T-cell (primary cell): ENCODE measurements around the gene COL5A2. TPM values are rescaled to one million over a fixed set of nuclear protein-coding genes. Genes with fewer than 3 reads are reported as not detected.

Experiments
- ATAC-seq, 4 experiments: fragments of 200-7000 bp in 3 of 4; fragments of 150-1000 bp in 1 of 4; cut with Tn5 transposase; replicated peaks in 1 of 4; 1 replicate in 3 of 4; 2 replicates in 1 of 4; pipeline ENCODE4 v1.10.0; 2021; ENCODE audit warnings: moderate library complexity in 3 of 4, mild to moderate bottlenecking in 2 of 4, moderate number of reproducible peaks in 1 of 4
- CTCF ChIA-PET, 2 donors: fragments of 300-600 bp; sonication (Branson Sonifier 250); formaldehyde crosslinking; loops; one replicate each; lab custom pipeline; 2022; ENCODE audit warnings: antibody characterized with exemption in 2 of 2; lab: Charles Lee
- POLR2A ChIA-PET, 2 donors: fragments of 300-600 bp; sonication (Branson Sonifier 250); formaldehyde crosslinking; loops; one replicate each; lab custom pipeline; 2022; ENCODE audit warnings: antibody characterized with exemption in 2 of 2; lab: Charles Lee
- DNase-seq, 35 experiments: peaks; one replicate each; pipeline versions ENCODE4 v3.0.0 to v3.0.0-alpha.2; 2013 to 2023
- H3K27ac ChIP-seq: one replicate; pipeline ENCODE4 v1.5.1; 2013; ENCODE audit warnings: low read length
- H3K27me3 ChIP-seq, 2 experiments: replicated peaks in 1 of 2; 1 replicate in 1 of 2; 2 replicates in 1 of 2; pipeline versions ENCODE4 v1.6.1 to v1.7.0; 2013; ENCODE audit warnings: low read length in 1 of 2, mixed read lengths in 1 of 2; ENCODE audit not compliant: control insufficient read depth in 2 of 2, insufficient read depth in 2 of 2; ENCODE audit errors: extremely low read depth in 1 of 2
- H3K36me3 ChIP-seq, 2 donors: 1 replicate in 1 of 2; 2 replicates in 1 of 2; pipeline versions ENCODE4 v1.6.1 to v1.7.0; 2013; ENCODE audit warnings: low read length in 1 of 2; ENCODE audit not compliant: control insufficient read depth in 2 of 2, insufficient read depth in 1 of 2; ENCODE audit errors: extremely low read depth in 1 of 2
- H3K4me1 ChIP-seq, 2 experiments: 1 replicate in 1 of 2; 2 replicates in 1 of 2; pipeline versions ENCODE4 v1.6.1 to v1.7.0; 2013; ENCODE audit warnings: low read length in 2 of 2, mixed read lengths in 1 of 2; ENCODE audit not compliant: insufficient read depth in 2 of 2, control insufficient read depth in 1 of 2; ENCODE audit errors: extremely low read depth in 1 of 2
- H3K4me3 ChIP-seq, 2 donors: 1 replicate in 1 of 2; 2 replicates in 1 of 2; pipeline versions ENCODE4 v1.5.1 to v1.7.0; 2013; ENCODE audit warnings: mild to moderate bottlenecking in 2 of 2, low read length in 1 of 2, moderate library complexity in 1 of 2; ENCODE audit not compliant: control insufficient read depth in 1 of 2; ENCODE audit errors: extremely low read depth in 1 of 2
- H3K9me3 ChIP-seq: 2 replicates; pipeline ENCODE4 v1.7.0; 2013
- H3K27ac Mint-ChIP-seq, 2 donors: one replicate each; pipeline ENCODE4 v1.8.0; 2020 to 2021; ENCODE audit warnings: mild to moderate bottlenecking in 2 of 2, mixed read lengths in 2 of 2
- H3K27me3 Mint-ChIP-seq, 2 donors: one replicate each; pipeline ENCODE4 v1.8.0; 2021 to 2022; ENCODE audit warnings: mixed read lengths in 2 of 2
- H3K36me3 Mint-ChIP-seq: one replicate; pipeline ENCODE4 v1.8.0; 2021; ENCODE audit warnings: mixed read lengths
- H3K4me1 Mint-ChIP-seq, 3 donors: one replicate each; pipeline ENCODE4 v1.8.0; 2020 to 2022; ENCODE audit warnings: mixed read lengths in 3 of 3, mild to moderate bottlenecking in 1 of 3
- H3K4me3 Mint-ChIP-seq, 3 donors: one replicate each; pipeline ENCODE4 v1.8.0; 2020 to 2022; ENCODE audit warnings: mild to moderate bottlenecking in 3 of 3, mixed read lengths in 3 of 3, moderate library complexity in 3 of 3
- H3K9me3 Mint-ChIP-seq, 3 donors: one replicate each; pipeline ENCODE4 v1.8.0; 2020 to 2022; ENCODE audit warnings: mixed read lengths in 3 of 3
- WGBS: methylation state at CpG from one replicate; pipeline ENCODE4 v1.1.5; 2013; ENCODE audit warnings: missing lambda C conversion rate; ENCODE audit not compliant: insufficient coverage; 5-methylcytosine and 5-hydroxymethylcytosine counted together
- total RNA-seq, 35 experiments: library from RNA in 6 of 35; stranded (reverse) in 6 of 35; fragments of 120-200 nt in 1 of 35; gene quantifications; one replicate each; pipeline versions ENCODE4 v1.2.1 to v1.2.4 and lab custom pipeline; 2013 to 2026

COL5A2 gene
- total RNA-seq, 5 donors from 2014 or later (not counting 1 experiment from before 2014, with no cell fraction given), result 0.40 to 1.9 (median 1.3) TPM

- no peaks in the 10 kb centered on the region for H3K36me3 Mint-ChIP-seq
- Histone ChIP-seq H3K4me3 (no peak overlapping the region), H3K4me1 (peaks cover 0 to 13% of the 10 kb centered on the region in 2 experiments), H3K36me3 (no peaks in the 10 kb centered on the region), H3K27ac (no peak overlapping the region), H3K9me3 (no peaks in the 10 kb centered on the region), H3K27me3 (no peaks in the 10 kb centered on the region)
- ATAC-seq (no peak), DNase-seq (no peak)
- peaks cover 16 to 21% of the 10 kb centered on the region in 2 donors for H3K27me3 Mint-ChIP-seq
- peaks cover 14 to 18% (median 14%) of the 10 kb centered on the region in 3 donors for H3K4me1 Mint-ChIP-seq
- ChIA-PET CTCF (interaction anchor here in 1 of 2 donors (1.5 kb wide), 1 partner anchor 8 kb away, joined by 3 read pairs; no protein-coding TSS in a partner anchor), POLR2A (interaction anchor here in 1 of 2 donors (0.5 kb wide), 1 partner anchor 165 kb away, joined by 5 read pairs; no protein-coding TSS in a partner anchor)
- no peaks in the 10 kb centered on the region for H3K9me3 Mint-ChIP-seq
- WGBS, result 94% methylated on average over 2 of the region's 3 CpGs
- H3K4me3 Mint-ChIP-seq, result no peak overlapping the region
- H3K27ac Mint-ChIP-seq, result no peak overlapping the region
Measured at GRCh38 chr2:189176516-189176915, 3.0 kb downstream of the COL5A2 start.

DNA sequence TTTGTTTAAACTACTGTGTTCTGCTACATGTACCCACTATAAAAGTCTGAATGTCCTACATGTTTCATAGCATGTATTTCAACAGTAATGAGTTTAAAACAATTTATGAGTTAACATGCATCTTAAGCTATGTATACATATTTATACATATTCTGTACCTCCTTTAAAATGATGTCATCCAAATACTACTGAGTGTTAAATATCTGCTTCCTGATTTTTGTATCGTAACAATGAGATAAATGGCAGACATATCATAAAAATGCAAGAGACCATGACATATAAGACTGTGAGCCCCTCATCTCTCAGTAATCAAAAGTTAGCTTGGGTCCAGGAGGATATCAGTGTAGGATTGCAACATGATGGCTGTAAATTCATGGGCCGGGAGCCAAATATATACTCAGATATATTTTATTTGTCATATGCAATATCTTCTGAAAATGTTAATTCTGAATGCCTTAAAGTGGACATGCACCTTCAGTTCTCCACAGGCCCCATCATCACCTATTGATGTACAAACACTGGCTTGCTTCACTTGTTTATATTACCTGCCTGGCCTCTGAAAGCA lies 3.6 kb downstream of the COL5A2 start:
- ChIA-PET POLR2A (interaction anchor here in 1 of 2 donors (0.5 kb wide), 1 partner anchor 166 kb away, joined by 5 read pairs; no protein-coding TSS in a partner anchor), CTCF (no interaction called here)
- WGBS, result no CpG with 5 or more reads among the region's 2 CpGs
- Mint-ChIP-seq H3K4me1 (peaks cover 14 to 18% (median 14%) of the 10 kb centered on the region in 3 donors), H3K36me3 (no peaks in the 10 kb centered on the region), H3K4me3 (no peak overlapping the region), H3K27ac (no peak overlapping the region), H3K9me3 (no peaks in the 10 kb centered on the region), H3K27me3 (peaks cover 16 to 21% of the 10 kb centered on the region in 2 donors)
- no peak overlapping the region for H3K27ac ChIP-seq
- no peaks in the 10 kb centered on the region for H3K9me3 ChIP-seq
- no peak for DNase-seq
- H3K4me3 ChIP-seq, result no peak overlapping the region
- H3K4me1 ChIP-seq, result peaks cover 0 to 13% of the 10 kb centered on the region in 2 experiments
- ATAC-seq, result no peak
- no peaks in the 10 kb centered on the region for H3K27me3 ChIP-seq
- H3K36me3 ChIP-seq, result no peaks in the 10 kb centered on the region

DNA sequence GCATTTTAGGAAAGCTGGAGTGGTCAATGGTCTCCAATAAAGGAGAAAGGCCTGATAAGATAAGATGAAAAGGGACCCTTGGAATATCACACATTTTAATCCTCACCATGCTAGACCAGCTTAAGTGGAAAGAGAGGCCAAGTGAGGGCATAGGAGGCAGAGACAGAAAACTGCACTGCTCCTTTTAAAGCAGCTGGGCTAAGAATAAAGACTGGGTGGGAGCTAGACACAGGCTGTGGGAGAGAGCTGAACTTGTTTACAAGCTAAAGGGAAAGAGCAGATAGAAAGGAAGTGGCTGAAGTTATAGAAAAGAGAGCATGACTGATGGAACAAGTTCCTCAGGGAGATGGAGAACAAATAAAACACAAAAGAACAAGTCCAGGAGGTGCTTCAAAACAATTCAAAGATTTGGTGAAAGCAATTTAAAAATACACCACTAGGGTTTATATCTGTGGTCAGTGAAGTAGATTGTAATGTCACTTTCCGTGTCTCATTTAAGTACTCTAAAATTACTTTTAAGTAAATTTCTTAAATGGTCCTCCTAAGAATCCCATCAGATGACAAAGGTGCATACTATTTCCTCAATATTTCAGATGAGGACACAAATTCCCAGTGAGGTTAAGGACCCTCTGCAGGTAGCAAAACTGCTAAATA lies 7.5 kb downstream of the COL5A2 start:
- Histone ChIP-seq H3K36me3 (no peaks in the 10 kb centered on the region), H3K9me3 (no peaks in the 10 kb centered on the region), H3K27me3 (no peaks in the 10 kb centered on the region), H3K4me3 (no peak overlapping the region), H3K27ac (no peak overlapping the region), H3K4me1 (peaks cover 0 to 8% of the 10 kb centered on the region in 2 experiments)
- Mint-ChIP-seq H3K9me3 (no peaks in the 10 kb centered on the region), H3K27me3 (peaks cover 3 to 5% of the 10 kb centered on the region in 2 donors), H3K4me3 (no peak overlapping the region), H3K27ac (no peak overlapping the region), H3K36me3 (no peaks in the 10 kb centered on the region), H3K4me1 (no peaks in the 10 kb centered on the region)
- POLR2A ChIA-PET, result interaction anchor here in 1 of 2 donors (0.6 kb wide), 1 partner anchor 108 kb away, joined by 6 read pairs; no protein-coding TSS in a partner anchor
- no peak for DNase-seq
- CTCF ChIA-PET, result interaction anchor here (0.6 to 0.9 kb wide), 3 partner anchors 38 to 128 kb away, joined by 3 to 4 read pairs (median 3); no protein-coding TSS in a partner anchor
- no peak for ATAC-seq
- WGBS, result no CpG with 5 or more reads among the region's 1 CpG

DNA sequence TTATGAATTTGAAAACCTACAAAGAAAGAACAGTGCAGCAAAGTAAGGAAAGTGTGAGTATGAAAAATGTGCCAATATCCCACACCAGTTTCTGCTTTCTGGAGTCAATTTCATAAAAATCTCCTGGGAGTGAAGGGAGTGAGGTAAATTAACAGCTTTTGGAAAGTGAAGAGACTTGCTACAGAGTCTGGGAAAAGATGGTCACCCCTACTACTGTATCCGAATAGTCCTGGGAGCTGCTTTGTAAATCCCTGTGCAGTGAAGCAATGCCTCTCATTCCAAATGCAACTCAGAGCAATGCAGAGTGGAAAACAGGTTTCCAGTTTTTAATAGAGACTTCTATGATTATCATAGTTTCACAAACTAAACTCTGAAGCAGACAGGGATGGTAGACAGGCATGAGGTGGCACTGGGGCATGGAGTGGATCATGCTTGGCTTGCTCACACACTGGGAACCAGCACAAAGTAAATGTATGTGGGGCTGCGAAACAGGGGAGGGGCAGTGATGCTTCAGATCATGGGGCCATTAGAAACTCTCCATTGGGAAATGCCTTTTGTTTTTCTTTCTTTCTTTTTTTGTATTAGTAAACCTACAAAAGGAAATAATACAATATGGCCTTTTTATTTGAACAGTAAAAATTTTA lies 10.6 kb downstream of the COL5A2 start:
- Mint-ChIP-seq H3K27ac (no peak overlapping the region), H3K4me3 (no peak overlapping the region), H3K4me1 (no peaks in the 10 kb centered on the region), H3K36me3 (no peaks in the 10 kb centered on the region), H3K27me3 (no peaks in the 10 kb centered on the region), H3K9me3 (no peaks in the 10 kb centered on the region)
- POLR2A ChIA-PET, result no interaction called here
- no peaks in the 10 kb centered on the region for H3K36me3 ChIP-seq
- WGBS, result 100% methylated on average over 1 of the region's 2 CpGs
- DNase-seq (no peak), ATAC-seq (no peak)
- H3K4me3 ChIP-seq, result no peak overlapping the region
- no peaks in the 10 kb centered on the region for H3K27me3 ChIP-seq
- H3K27ac ChIP-seq, result no peak overlapping the region
- H3K9me3 ChIP-seq, result no peaks in the 10 kb centered on the region
- CTCF ChIA-PET, result interaction anchor here in 1 of 2 donors (0.8 kb wide), 1 partner anchor 8 kb away, joined by 3 read pairs; no protein-coding TSS in a partner anchor
- H3K4me1 ChIP-seq, result peaks cover 0 to 8% of the 10 kb centered on the region in 2 experiments

GRCh38 chr2:189165656-189166380 lies 13.7 kb downstream of the COL5A2 start:
- CTCF ChIA-PET, result no interaction called here

GRCh38 chr2:189164746-189165145 lies 14.8 kb downstream of the COL5A2 start:
- Histone ChIP-seq H3K36me3 (no peaks in the 10 kb centered on the region), H3K9me3 (no peaks in the 10 kb centered on the region), H3K27ac (no peak overlapping the region), H3K4me1 (no peaks in the 10 kb centered on the region), H3K27me3 (no peaks in the 10 kb centered on the region), H3K4me3 (no peak overlapping the region)
- POLR2A ChIA-PET, result no interaction called here
- CTCF ChIA-PET, result interaction anchor here in 1 of 2 donors (0.6 kb wide), 1 partner anchor 726 kb away, joined by 5 read pairs; no protein-coding TSS in a partner anchor
- Mint-ChIP-seq H3K4me3 (no peak overlapping the region), H3K27me3 (peaks cover 0 to 3% of the 10 kb centered on the region in 2 donors), H3K36me3 (no peaks in the 10 kb centered on the region), H3K4me1 (no peaks in the 10 kb centered on the region), H3K27ac (no peak overlapping the region), H3K9me3 (no peaks in the 10 kb centered on the region)
- DNase-seq (no peak), ATAC-seq (no peak)
- WGBS, result no CpG with 5 or more reads among the region's 1 CpG

More at GRCh38 chr2:189165656-189166380, 13.7 kb downstream of the COL5A2 start:
- Histone ChIP-seq H3K27ac (no peak overlapping the region), H3K9me3 (no peaks in the 10 kb centered on the region), H3K4me3 (no peak overlapping the region), H3K4me1 (no peaks in the 10 kb centered on the region), H3K27me3 (no peaks in the 10 kb centered on the region), H3K36me3 (no peaks in the 10 kb centered on the region)
- H3K4me1 Mint-ChIP-seq, result no peaks in the 10 kb centered on the region
- H3K9me3 Mint-ChIP-seq, result no peaks in the 10 kb centered on the region
- ATAC-seq (no peak), DNase-seq (no peak)
- no peak overlapping the region for H3K27ac Mint-ChIP-seq
- H3K4me3 Mint-ChIP-seq, result no peak overlapping the region
- peaks cover 0 to 3% of the 10 kb centered on the region in 2 donors for H3K27me3 Mint-ChIP-seq
- WGBS, result no CpG with 5 or more reads among the region's 3 CpGs
- H3K36me3 Mint-ChIP-seq, result no peaks in the 10 kb centered on the region
- POLR2A ChIA-PET, result no interaction called here
